Epithelial cell of esophagus (primary cell): ENCODE results near the gene DOCK3.

Source experiments
- DNase-seq: peaks from one replicate; pipeline ENCODE4 v3.0.0; 2010; ENCODE audit warnings: low read depth
- H3K4me3 ChIP-seq: 2 replicates; pipeline ENCODE4 v1.5.1; 2011; ENCODE audit warnings: mild to moderate bottlenecking, low read length, control low read depth
- CTCF ChIP-seq: IDR thresholded peaks from 2 replicates; pipeline ENCODE4 v1.5.1; 2011; ENCODE audit warnings: low read depth, mild to moderate bottlenecking, low read length, control low read depth, inconsistent platforms; ENCODE audit not compliant: insufficient read depth; ENCODE audit errors: missing control alignments

The DOCK3 gene

GRCh38 chr3:50674349-50675178 lies at the start of gene DOCK3:
DOCK3 (plus strand) TSS chr3:50674927; CDS start chr3:50675264, 337 bp downstream.
- no peak for TF ChIP-seq CTCF
- DNase-seq: peak; percentile 60

GRCh38 chr3:50625231-50626182 lies 49.2 kb upstream of the DOCK3 start:
- TF ChIP-seq CTCF: no peak
- no peak for DNase-seq
- no peak overlapping the region for H3K4me3 ChIP-seq

More at GRCh38 chr3:50674349-50675178, at the start of gene DOCK3:
- no peak within 1 kb of the TSS for H3K4me3 ChIP-seq

- DNase-seq: no peak
These were observed 48.3 kb upstream of the DOCK3 start for GRCh38 chr3:50626401-50626800.

GRCh38 chr3:50627407-50628051 lies 47.2 kb upstream of the DOCK3 start:
- no peak overlapping the region for H3K4me3 ChIP-seq

More at GRCh38 chr3:50626401-50626800, 48.3 kb upstream of the DOCK3 start:
- no peak overlapping the region for H3K4me3 ChIP-seq
- no peak for TF ChIP-seq CTCF

GRCh38 chr3:50628601-50629000 lies 46.1 kb upstream of the DOCK3 start:
- H3K4me3 ChIP-seq: no peak overlapping the region
- TF ChIP-seq CTCF: no peak
- no peak for DNase-seq

More at GRCh38 chr3:50627407-50628051, 47.2 kb upstream of the DOCK3 start:
- DNase-seq: peak; percentile 91
- peak; percentile 30 for TF ChIP-seq CTCF

GRCh38 chr3:50630394-50630793 lies 44.3 kb upstream of the DOCK3 start:
- no peak for DNase-seq
- TF ChIP-seq CTCF: no peak
- no peak overlapping the region for H3K4me3 ChIP-seq
